Measurements from ENCODE around the gene VPS33B.

The VPS33B gene

DNA sequence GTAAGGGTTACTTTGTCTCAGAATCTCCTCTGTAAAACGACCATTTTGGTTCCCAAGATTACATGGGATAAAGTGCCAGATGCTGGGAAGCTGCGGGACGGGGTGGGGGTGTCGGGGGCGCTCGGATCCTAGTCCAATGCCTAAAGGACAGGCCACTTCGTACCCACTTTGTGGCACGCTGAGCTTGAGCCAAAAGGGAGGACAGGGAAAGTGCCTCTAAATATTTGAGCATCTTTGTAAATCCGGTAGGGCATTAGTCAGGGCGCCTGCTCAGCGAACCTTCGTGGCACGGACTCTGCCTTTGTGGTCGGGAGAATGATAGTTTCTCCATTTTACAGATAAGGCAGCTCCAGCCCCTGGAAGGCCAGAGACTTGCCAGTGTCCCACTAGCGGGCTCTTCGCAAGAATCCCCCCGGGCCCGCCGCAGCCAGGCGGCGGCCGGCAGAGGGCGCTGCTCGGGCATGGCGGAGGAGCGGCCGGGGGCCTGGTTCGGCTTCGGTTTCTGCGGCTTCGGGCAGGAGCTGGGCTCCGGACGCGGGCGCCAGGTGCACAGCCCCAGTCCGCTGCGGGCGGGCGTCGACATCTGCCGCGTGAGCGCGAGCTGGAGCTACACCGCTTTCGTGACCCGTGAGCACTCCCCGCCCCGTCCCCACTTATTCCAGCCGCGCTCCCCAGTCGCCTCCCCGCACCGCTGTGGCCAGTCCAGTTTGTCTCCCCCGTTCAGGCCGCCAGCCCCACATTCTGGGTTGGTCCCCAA lies 65.9 kb downstream of the VPS33B start:
- peak overlapping the region; percentile 37; the same call in 1 of the 2 replicates for H3K27ac ChIP-seq
- peaks cover 21% of the 10 kb centered on the region; the same call in 1 of the 2 replicates for H3K36me3 ChIP-seq (ENCODE audit: insufficient read depth, low read length)
- TF ChIP-seq POLR2AphosphoS5 (IDR thresholded peaks at IDR 0.05; ENCODE audit: borderline replicate concordance, low read depth, low read length) (peak; percentile 38; the same call in 1 of the 2 replicates), EZH2 (IDR thresholded peaks at IDR 0.05) (no peak), FOXP2 (optimal IDR thresholded peaks at IDR 0.05; ENCODE audit: control extremely low read depth, extremely low read length, insufficient read depth) (peak; percentile 33)
- H3K9me3 ChIP-seq (ENCODE audit: low read depth, low read length) = no peaks in the 10 kb centered on the region
- peak overlapping the region; percentile 75 for H3K9ac ChIP-seq (ENCODE audit: insufficient read length)
- DNase-seq (ENCODE audit: low read depth, low spot score) = no peak
- H3K4me3 ChIP-seq = peak overlapping the region; percentile 76

DNA sequence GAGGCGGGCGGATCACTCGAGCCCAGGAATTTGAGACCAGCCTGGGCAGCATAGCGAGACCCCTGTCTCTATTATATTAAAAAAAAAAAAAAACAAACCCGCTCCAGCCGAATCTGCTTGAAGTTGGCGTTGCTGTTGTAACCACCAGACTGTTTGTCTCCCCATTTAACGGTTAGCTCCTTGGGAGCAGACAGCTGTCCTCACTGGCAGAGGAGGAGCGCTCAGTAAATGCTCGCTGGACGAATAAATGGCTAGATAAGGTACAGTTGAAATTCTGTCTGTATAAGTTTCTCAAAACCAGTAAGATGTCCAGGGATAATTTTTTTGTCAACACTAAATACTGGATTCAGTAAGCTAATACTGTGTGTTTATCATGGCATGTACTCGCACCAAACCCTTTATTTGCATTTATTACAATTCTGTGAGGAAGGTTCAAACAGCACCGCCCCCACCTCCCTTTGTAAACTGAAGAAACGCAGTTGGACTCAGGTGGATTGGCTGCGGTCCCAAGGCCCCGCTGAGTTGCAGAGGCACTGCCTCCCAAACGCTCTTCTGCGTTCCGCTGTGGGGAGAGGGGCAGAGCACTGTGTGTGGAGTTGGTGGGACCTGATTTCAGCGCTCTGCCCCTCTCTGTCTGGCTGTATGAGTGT lies 66.6 kb downstream of the VPS33B start:
- TF ChIP-seq POLR2AphosphoS5 (IDR thresholded peaks at IDR 0.05; ENCODE audit: borderline replicate concordance, low read depth, low read length) = no peak
- no peak for TF ChIP-seq EZH2 (IDR thresholded peaks at IDR 0.05)
- no peak for TF ChIP-seq FOXP2 (optimal IDR thresholded peaks at IDR 0.05; ENCODE audit: control extremely low read depth, extremely low read length, insufficient read depth)
- H3K27ac ChIP-seq = peak overlapping the region; percentile 37; the same call in 1 of the 2 replicates
- DNase-seq (ENCODE audit: low read depth, low spot score) = no peak
- H3K9me3 ChIP-seq (ENCODE audit: low read depth, low read length) = no peaks in the 10 kb centered on the region
- peaks cover 24% of the 10 kb centered on the region; the same call in 1 of the 2 replicates for H3K36me3 ChIP-seq (ENCODE audit: insufficient read depth, low read length)
- no peak overlapping the region for H3K9ac ChIP-seq (ENCODE audit: insufficient read length)
- peak overlapping the region; percentile 63 for H3K4me3 ChIP-seq

DNA sequence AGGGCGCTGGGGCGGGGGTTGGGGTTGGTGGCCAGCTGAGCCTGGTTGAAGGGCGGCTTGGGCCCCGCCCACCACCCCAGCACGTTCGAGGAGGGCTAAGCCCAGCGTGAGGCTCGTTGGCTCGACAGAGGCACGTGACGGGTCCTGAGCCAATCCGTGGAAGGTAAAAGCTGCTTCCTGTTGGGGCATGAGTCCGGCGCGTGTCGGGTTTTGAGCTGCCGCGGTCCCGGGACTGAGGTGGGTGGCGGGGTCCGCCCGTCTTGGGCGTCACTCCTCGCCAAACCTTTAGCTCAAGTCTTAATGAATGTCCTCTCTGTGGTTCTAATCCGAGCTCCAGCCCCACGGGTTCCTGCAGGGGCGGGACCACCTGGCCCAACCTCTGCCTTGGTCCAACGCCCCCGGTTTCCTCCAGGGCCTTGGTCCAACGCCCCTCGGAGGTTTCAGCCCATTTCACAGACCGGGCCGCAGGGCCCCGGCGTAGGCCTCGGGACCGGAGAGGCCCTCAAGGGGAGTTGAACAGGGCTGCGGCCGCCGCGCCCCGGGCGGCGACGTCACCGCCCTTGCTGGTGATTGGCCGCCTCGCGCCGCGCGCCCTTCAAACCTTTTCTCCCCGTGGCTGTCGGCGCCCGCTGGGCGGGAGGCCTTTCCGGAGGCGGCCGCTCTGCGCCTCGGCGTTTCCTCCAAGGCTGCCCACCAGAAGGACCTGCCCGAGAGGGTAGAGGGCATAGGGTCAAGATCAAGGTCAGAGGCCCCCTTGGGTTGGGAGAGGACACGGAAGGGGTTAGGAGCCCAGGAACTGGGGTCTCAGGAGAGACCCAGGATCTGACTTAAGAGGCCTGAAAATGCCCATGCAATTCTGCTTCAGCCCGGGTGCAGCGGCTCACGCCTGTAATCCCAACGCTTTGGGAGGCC lies 67.4 kb downstream of the VPS33B start, which contains the start of gene RCCD1:
TSS of gene RCCD1 (plus strand) at position 173 of the 912 bp plus-strand sequence. CDS start 1,851 bp downstream, outside the sequence.
- H3K4me3 ChIP-seq = peak within 1 kb of the TSS; percentile 63
- DNase-seq (ENCODE audit: low read depth, low spot score) = no peak
- H3K27ac ChIP-seq = peak within 1 kb of the TSS; percentile 42; the same call in 1 of the 2 replicates
- H3K9me3 ChIP-seq (ENCODE audit: low read depth, low read length) = no peaks in the 10 kb centered on the region
- peaks cover 30% of the 10 kb centered on the region; the same call in 1 of the 2 replicates for H3K36me3 ChIP-seq (ENCODE audit: insufficient read depth, low read length)
- TF ChIP-seq POLR2AphosphoS5 (IDR thresholded peaks at IDR 0.05; ENCODE audit: borderline replicate concordance, low read depth, low read length) (peak; percentile 42; the same call in 1 of the 2 replicates), EZH2 (IDR thresholded peaks at IDR 0.05) (no peak)
- H3K9ac ChIP-seq (ENCODE audit: insufficient read length) = peak within 1 kb of the TSS; percentile 63

DNA sequence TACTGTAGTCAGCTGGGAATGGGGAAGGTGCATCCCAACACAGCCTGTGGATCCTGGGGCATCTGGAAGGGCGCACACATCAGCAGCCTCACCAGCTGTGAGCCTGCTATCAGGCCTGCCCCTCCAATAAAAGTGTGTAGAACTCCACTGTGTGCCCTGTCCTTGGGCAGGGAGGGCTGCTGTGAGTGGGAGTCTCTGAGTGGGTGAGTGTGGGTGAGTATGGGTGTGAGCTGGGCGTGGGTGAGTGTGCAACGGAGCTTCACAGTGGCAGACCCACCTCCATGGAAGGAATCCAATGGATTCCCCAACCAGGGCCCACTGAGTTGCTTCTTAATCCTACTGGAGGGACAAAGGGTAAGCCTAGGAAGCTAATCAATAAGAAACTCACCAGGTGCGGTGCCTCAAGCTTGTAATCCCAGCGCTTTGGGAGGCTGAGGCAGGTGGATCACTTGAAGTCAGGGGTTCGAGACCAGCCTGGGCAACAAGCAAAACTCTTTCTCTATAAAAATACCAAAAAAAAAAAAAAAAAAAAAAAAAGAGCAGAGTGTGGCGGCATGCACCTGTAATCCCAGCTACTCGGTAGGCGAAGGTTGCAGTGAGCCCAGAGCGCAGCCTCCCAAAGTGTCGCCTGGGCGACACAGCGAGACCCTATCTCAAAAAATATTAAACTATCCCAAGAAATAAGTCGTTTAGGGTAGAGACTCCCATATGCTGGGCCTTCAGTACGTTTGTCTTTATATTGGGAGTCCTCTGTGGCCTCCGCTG lies 68.3 kb downstream of the VPS33B start:
- Histone ChIP-seq H3K9ac (ENCODE audit: insufficient read length) (no peak overlapping the region), H3K4me3 (no peak overlapping the region), H3K36me3 (ENCODE audit: insufficient read depth, low read length) (peaks cover 30% of the 10 kb centered on the region; the same call in 1 of the 2 replicates), H3K9me3 (ENCODE audit: low read depth, low read length) (no peaks in the 10 kb centered on the region), H3K27ac (no peak overlapping the region)
- TF ChIP-seq FOXP2 (optimal IDR thresholded peaks at IDR 0.05; ENCODE audit: control extremely low read depth, extremely low read length, insufficient read depth) (no peak), POLR2AphosphoS5 (IDR thresholded peaks at IDR 0.05; ENCODE audit: borderline replicate concordance, low read depth, low read length) (no peak), EZH2 (IDR thresholded peaks at IDR 0.05) (no peak)
- DNase-seq (ENCODE audit: low read depth, low spot score) = no peak

DNA sequence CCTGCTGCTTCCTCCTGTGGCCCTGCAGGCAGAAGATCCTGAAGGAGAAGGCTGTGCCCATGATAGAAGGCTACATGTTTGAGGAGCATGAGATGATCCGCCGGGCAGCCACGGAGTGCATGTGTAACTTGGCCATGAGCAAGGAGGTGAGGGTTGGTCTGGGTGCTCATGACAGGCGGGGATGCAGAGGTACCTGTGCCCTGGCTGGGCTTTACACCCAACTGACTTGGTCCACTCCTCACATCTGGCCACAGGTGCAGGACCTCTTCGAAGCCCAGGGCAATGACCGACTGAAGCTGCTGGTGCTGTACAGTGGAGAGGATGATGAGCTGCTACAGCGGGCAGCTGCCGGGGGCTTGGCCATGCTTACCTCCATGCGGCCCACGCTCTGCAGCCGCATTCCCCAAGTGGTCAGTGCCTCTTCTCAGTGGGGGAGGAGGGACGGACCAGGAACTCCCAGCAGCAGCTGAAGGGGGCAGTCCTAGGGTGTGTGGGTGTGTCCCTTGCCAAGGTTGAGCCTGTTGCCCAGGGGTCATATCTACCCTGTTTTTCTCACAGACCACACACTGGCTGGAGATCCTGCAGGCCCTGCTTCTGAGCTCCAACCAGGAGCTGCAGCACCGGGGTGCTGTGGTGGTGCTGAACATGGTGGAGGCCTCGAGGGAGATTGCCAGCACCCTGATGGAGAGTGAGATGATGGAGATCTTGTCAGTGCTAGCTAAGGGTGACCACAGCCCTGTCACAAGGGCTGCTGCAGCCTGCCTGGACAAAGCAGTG lies 69.3 kb downstream of the VPS33B start:
- TF ChIP-seq EZH2 (IDR thresholded peaks at IDR 0.05) (no peak), POLR2AphosphoS5 (IDR thresholded peaks at IDR 0.05; ENCODE audit: borderline replicate concordance, low read depth, low read length) (no peak), FOXP2 (optimal IDR thresholded peaks at IDR 0.05; ENCODE audit: control extremely low read depth, extremely low read length, insufficient read depth) (no peak)
- no peak overlapping the region for H3K4me3 ChIP-seq
- no peak overlapping the region for H3K27ac ChIP-seq
- DNase-seq (ENCODE audit: low read depth, low spot score) = no peak
- H3K9me3 ChIP-seq (ENCODE audit: low read depth, low read length) = no peaks in the 10 kb centered on the region
- no peak overlapping the region for H3K9ac ChIP-seq (ENCODE audit: insufficient read length)
- H3K36me3 ChIP-seq (ENCODE audit: insufficient read depth, low read length) = peaks cover 32% of the 10 kb centered on the region; the same call in 1 of the 2 replicates

DNA sequence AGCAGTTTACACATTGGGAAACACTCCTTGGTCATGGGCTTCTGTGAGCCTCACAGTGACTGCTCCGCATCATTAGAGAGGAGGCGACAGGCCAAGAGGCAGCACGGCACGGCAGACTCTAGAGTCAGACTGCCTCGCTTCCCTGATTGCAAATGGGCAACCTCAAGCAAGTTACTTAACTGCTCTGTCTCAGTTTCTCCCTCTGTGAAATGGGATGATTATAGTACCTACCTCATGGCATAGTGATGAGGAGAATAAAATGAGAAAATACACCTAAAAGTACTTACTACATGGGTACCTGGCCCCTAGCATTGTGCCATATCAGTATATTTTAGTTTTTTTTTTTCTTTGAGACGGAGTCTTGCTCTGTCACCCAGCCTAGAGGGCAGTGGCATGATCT lies 71.7 kb downstream of the VPS33B start:
- no peak overlapping the region for H3K9ac ChIP-seq (ENCODE audit: insufficient read length)
- H3K4me3 ChIP-seq = no peak overlapping the region
- H3K9me3 ChIP-seq (ENCODE audit: low read depth, low read length) = no peaks in the 10 kb centered on the region
- H3K27ac ChIP-seq = no peak overlapping the region
- TF ChIP-seq POLR2AphosphoS5 (IDR thresholded peaks at IDR 0.05; ENCODE audit: borderline replicate concordance, low read depth, low read length) (no peak), EZH2 (IDR thresholded peaks at IDR 0.05) (no peak), FOXP2 (optimal IDR thresholded peaks at IDR 0.05; ENCODE audit: control extremely low read depth, extremely low read length, insufficient read depth) (no peak)
- peaks cover 39% of the 10 kb centered on the region; the same call in 1 of the 2 replicates for H3K36me3 ChIP-seq (ENCODE audit: insufficient read depth, low read length)
- no peak for DNase-seq (ENCODE audit: low read depth, low spot score)

All from SK-N-MC (cell line).